GM19351 (cell line): ENCODE measurements around the gene KSR1.
A peak's percentile ranks its signal among the peaks of the same experiment; 100 is the strongest.
"Not testable (repeated sequence)": the region's sequence is repeated elsewhere in the genome, so short reads cannot be mapped to it uniquely, and the experiment has no call there.

Source experiments
- ATAC-seq: cut with Tn5 transposase; IDR thresholded peaks from one replicate; pipeline ENCODE4 v1.9.1; 2021; ENCODE audit warnings: mild to moderate bottlenecking, moderate library complexity; ENCODE audit not compliant: unreplicated experiment

KSR1 gene

DNA sequence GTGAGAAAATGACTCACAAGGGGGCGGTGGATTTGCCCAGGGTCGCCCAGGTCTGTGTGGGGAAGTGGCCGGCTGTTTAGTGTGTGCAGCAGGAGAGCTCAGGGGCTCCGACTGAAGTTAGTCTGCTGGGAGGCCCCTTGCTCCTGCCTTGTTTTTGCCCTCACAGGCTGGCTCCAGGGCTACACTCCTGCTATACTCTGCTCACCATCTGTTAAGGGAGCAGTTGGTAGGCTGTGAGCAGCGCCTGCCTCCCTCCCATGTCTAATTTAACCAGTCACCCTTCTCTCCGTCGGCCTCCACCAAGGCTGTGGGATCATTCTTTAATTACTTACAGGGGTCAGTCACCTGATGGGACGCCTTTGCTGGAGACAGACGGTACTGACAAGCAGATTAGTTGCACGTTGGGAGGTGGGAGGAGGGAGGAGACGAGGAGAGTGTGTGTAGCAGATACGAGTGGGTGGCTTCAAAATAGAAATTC is 35.5 kb downstream of the KSR1 start:
- no peak for ATAC-seq

DNA sequence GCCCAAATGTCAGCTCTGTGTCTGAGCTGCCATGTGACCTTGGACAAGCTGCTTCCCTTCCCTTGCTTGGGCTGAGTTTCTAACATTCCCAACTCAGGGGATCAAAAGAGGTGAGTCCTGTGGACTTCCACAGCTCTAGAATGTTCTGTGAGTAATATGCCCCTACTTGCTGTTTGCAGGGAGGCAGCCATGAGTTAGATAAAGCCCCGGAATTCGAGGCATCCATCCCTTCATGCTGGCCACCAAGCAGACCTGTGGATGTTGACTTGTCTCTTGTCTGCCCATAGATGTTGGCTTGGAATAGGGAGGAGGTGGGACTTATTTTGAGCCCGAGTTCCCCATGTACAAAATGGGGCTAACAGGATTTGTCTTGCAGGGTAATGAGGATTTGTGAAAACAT is 36.2 kb downstream of the KSR1 start:
- no peak for ATAC-seq

DNA sequence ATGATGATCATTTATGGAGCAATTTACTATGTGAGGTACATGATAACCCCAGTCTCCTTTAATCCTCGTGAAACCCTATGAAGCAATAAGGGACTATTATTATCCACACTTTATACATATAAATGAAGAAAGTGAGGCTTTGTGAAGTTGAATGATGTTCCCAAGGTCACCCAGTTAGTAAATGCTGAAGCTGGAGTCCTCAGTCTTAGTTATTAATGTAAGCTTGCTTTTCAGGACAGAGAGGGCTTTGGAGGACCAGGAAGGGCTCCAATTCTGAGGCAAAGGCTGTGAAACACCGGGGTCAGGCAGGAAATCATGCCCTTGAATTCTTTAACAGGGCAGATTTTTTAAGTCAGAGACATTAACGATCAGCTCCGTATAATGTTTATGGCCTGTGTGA is 36.8 kb downstream of the KSR1 start:
- ATAC-seq = no peak

DNA sequence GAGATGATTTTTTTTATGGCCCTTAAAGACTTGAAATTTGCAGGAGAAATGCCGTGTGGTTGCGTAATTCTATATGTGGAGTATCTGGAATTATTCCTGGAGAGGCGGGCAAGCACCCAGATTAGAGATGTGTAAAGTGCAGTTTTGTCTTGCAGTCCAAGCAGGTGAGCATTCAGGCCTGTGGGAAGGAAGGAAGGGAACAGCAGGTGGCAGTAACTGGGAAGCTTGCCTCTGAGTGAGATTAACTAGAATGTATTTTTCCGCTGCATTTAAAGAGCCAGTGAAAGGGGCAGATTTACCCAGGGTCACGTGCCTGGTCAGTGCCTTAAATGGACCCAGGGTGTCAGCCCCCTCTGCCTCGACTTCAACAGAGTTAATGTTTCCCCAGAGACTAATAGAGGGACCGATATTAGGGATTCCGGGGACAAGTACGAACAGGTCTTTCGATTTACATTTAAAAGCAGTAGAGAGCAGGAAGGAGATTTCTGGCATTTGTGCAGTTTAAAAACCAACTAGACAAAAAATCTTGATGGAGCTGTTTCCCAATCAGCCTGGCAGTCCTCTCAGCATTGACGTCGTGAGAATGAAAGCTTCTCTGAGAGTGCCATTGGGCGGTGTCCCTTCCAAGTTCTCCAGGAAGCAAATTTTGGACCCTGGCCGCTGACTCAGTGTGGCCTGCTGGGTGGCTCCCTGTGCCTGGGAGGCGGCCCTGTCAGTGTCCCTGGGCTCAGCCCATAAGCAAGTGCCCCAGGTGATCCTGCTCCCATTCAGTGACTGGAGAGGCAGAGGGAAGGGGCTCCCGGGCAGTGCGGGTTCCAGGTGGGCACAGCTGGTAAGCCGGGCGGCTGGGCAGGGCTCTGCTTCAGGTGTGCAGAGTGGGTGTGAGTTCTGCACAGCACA is 38.2 kb downstream of the KSR1 start:
- no peak for ATAC-seq

DNA sequence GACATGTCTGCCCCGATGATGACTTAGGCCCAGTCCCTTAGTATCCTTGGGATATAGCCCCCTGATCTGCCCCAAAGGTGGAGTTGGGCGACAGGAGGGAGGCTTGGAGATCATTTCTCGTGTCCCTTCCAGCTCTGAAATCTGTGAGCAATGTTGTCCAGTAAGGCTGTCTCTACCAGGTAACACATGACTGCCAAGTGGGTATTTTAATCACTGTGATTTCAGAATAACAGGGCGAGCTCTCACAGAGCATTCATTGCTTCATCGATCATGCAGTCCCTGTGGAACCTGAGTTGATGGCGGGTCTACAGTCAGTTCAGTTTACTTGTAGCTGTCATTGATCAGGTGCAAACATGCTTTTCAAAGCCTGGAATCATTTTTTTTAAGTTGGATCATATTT is 39.2 kb downstream of the KSR1 start:
- ATAC-seq = no peak

DNA sequence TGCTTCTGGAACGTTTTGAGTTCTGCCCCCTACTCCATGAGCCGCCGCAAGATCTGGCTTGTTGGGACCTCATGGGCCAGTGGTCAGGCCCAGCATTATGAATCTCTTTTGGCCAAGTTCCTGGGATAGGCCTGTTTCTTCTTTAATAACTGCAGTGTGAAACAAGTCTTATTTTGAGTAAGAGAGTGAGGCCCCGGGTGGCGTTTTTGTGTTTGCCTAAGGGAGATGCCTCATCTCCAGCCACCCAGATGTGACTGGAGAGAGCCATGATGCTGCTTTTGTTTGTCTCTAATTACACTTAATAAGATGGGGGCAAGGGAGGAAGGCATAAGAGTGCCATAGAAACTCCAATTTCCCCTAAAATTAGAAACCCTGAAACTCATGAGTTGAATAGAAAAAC is 39.8 kb downstream of the KSR1 start:
- ATAC-seq = no peak

DNA sequence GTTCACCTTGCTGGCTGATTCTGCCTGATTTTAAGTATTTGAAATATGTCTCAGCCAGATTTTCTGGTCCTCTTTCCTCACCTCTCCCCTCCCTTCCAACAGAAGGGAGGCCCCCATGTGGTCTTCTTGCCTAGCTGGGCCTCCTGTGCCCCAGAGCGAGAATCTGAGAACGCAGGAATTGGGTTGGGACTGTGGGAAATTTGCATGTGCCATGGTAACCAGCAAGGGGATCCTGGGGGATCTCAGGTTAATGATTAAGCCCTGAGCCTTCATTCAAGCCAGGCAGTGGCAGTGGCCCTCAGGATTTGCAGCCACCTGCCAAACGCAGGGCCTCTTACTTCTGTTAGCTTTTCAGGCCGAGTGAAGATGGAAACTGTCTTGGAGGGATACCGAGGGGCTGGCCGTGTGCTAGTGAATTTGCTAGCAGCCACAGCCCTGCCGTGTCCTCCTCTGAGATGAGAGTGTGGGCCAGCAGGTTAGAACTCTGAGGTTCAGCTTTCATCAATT is 40.2 kb downstream of the KSR1 start:
- no peak for ATAC-seq

DNA sequence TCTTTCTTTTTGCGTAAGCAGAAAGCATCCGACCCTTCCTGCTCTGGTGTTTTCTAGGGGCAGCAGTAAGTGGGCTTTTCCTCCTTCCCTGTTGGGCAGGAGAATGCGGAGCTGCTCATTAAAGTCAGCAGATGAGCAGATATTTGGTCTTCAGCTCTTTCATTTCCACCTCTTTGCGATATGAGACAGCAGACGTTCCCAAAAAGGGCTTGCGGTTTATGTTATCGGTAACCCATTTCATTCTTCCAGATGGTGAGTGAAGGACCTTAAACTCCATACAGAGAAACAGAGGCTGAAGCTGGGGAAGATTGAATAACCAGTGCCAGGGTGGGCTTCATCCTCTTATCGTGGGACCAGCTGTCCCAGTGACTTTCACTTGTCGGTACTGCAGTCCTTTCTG is 40.7 kb downstream of the KSR1 start:
- ATAC-seq = no peak

DNA sequence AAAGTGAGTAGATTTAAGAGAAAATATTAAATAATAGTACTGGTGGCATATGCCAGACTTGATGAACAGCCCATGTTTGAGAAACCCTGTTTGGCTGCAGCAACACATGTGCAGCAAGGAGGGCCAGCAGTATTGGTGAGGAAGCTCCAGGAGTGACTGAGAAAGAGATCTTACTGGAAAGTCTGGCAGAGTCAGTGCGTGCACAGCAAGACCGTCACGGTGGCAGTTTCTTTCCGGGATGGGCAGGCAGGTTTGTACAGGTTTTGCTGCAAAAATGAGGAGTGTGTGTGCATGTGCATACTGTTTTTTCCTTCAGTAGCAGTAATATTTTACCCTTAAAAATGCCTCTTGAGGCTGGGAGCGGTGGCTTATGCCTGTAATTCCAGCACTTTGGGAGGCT is 41.4 kb downstream of the KSR1 start:
- ATAC-seq = no peak

DNA sequence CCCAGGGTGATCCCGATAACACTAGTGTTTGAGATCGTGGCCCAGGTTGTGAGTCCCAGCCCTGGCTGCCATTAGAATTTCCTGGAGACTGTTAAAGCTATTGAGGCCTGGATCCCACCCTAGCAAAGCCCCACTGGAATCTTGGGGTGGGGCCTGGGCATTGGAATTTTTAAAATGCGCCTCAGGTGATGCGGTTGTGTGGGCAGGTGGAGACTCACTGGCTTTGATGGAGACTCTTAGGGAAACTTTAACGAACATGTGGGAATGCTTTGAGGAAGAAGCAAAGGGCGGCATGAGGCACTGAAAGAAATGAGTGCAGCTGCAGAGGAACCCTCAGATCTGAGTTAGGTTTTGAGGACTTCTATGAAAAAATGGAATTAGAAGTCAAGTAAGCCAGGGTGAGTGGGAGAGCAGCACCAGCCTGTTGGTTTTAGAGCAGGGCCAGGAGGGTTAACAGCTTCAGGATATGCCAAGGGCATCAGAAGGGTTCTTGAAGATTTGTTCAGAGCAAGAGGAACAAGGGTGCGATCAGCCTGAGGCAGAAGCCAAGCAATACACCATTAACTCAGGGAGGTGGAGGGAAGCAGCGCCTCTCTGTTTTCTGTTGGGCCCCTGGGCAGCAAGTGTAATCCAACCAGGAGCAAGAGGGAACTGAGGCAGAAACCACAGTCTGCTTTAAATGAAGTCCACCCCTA is 42.5 kb downstream of the KSR1 start:
- no peak for ATAC-seq

DNA sequence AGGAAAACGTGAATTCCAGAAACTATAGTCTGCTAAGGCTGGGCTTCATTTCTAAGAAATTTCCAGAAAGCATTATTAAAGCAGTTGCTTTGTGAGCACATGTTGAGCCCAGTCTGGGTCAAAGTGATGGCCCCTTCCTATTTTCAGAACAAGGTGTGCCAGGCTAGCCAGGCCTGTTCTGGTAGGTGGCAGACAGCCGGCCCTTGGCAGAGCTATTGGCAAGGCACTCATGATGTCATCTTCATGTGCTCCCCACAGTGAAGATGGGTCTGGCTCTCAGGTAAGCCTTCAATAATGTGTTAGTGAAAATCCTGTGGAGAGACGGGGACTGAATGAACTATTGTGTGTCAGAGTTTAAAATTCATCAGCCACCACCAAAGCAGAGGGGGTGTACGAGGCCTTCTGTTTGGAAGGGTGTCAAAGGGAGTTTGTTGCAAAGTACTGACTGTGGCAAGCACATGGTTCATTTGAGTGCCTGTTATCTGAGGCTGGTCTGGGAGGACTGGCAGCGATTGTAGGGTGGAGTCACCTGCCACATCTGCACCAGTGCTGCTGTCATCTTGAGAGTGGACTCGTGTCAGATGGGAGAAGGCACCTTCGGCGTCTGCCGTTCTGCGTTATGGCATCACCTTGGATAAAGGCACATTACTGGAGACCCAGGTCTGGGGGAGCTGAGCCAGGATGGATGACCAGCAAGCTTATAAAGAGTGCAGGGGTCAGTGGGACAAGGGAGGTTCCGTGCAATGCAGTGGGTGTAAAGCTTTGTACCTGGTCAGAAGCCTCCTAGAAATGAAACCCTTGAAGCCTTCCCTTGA is 43.4 kb downstream of the KSR1 start:
- no peak for ATAC-seq

DNA sequence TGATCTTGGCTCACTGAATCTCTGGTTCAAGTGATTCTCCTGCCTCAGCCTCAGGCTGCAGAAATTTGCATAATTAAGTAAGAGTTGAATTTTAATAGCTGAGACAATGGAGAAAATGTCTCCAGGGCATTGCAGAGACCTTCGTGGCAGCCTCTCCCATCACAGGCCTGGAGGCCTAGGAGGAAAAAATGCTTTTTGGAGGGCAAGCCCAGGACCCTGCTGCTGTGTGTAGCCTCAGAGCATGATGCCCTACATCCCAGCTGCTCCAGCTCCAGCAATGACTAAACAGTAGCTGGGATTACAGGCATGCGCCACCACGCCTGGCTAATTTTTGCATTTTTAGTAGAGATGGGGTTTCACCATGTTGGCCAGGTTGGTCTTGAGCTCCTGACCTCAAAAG is 45.1 kb downstream of the KSR1 start:
- ATAC-seq = not testable (repeated sequence)

DNA sequence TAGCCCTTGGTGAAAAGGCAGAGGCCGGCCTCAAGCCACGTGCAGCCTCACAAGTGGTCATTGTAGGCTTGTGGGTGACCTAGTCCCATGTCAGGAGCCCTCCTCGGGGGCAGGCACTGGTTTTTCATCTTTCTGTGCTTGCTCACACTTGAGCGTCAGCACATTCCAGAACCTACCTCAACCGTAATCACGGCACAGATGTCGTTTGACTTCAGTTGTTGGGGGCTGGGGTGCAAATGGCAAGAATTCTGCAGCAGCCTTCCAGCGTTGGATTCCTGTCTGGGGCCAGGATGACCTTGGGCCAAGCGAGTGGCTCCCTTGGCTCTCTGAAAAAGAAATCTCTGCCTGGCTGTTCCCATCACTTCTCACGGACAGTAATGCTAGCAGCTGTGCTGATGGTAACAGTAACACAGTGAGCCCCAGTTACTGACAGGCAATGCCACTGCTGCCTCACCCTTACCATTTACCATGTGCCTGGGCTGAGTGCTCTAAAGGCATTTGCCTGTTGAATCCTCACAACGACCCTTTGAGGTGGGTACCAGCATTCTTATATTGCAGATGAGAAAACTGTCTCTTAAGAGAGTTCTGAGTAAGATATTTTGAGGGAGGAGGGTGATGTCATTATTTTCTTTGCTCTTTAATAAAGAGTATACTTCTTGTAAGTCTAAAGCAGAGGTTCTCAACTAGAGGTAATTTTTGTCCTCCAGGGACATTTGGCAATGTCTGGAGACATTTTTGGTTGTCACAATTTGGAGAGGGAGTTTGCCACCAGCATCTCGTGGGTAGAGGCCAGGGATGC is 46.5 kb downstream of the KSR1 start:
- no peak for ATAC-seq

DNA sequence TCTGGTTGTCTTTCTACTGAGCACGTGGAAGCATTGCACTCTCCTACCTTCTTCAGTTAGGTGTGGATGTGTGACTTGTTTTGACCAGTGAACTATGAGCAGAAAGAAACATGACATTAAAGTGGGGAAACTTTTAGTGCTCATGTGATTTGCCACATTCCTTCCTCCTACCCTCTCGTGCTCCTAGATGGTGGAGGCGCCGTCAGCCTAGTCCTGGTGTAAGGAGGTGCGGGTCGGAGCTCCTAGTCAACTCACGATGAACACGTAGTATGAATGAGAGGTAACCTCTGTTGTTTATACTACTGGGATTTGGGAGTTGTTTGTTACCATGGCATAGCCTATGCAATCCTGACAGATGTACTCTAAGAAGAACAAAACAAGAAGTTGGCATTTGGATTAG is 47.4 kb downstream of the KSR1 start:
- ATAC-seq = no peak

DNA sequence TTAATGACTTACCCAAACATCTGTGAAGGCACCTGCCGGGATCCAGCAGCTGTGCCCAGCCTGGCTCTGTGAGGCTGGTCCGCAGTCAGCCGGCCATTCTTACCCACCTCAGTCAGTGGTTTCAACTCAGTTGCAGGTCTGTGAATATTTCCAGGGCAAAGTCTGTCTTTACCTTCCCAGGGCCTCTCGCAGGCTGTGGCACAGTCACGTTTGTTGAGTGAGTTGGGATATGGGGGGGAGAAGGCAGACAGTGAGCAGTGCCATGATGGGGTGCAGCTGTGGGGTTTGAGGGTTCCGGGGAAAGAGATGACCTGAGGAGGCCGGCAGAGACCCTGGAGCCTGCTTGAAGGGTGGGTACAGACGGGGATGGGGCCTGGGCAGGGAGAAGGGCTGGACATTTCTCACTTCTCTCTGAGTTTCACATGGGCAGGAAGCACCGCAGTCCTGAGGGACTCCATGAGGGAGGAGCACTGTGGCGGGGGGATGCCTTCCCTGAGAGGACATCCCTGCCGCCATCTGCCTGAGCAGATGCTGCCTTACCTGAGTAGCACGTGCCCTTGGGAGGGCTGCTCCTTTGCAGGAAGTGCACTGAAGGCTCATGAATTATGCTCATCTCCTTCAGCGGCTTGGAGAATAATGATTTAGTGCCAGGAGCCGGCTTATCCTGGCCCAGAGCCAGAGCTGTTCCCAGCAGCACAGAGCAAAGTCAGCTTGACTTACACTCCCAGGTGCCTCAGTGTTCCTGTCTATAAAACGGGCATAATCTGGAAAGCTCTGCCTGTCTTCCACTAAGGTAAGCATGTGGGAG is 48.1 kb downstream of the KSR1 start:
- no peak for ATAC-seq

DNA sequence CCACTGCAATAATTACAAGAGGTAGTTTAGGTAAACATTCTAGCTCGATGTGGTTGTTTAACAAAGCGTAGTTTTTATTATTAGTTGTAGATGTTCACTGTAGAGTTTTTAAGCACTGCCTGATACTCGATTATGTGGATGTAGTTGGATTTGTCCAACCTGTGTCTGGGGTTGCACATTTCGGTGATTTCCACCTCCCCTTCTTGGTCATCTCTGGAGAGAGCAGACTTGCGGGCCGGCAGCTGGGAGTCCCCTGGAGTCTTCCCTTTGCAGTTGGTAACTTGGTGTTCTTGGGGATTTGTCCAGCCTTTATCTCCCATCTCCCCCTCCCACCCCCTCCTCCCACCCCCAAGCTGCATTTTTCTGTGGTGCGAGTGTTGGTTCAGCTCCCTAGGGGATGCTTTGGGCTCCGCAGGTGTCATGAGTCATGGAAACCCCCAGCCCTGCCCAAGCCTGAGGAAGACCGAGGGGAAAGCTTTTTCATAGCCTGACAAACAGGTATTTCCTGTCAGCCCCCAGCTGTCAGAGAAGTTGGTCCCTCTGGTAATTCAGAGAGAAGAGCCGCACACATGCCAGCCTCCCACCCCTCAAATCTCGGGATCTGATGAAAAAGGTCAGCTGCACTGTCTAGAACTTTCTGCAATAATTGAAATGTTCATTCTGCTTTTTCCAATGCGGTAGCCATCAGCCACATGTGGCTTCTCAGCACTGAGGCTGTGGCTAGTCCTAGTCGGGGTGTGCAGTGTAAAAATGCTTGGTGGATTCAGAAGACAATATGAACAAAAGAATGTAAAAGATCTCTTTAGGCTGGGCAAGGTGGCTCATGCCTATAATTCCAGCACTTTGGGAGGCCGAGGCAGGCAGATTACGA is 50.3 kb downstream of the KSR1 start:
- ATAC-seq = peak; percentile 72

DNA sequence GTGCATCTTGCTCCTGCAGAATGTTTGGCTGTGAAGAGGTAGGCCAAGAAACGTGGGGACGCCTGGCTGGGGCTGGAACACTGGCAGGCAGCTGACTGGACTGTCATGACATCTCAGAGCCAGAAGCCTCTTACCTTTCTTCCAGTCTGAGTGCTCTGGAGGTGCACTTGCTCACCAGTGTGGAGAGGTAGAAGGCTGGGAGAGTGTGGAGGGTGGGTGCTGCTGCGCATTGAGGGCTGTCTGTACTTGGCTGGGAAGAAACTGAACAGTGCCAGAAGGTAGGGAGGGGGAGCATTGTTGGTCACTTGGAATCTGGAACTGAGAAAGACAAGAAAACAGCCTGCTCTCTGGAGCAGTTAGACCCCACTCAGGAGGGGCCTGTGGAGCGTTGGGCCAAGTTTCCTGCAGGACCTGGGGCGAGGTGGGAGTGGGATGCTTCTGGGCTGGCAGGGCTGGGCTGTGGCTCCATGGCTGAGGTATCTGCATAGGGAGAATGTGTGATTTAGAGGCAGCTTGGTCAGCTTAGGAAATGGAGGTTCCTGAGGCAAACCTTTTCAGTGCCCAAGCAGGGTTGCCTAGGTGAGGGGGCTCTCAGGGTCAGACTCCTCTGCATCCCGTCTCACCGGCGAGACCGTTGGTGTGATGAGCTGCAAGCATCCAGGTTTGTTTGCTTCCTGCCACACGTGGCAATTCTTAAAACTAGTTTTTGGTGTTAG is 55.1 kb downstream of the KSR1 start:
- no peak for ATAC-seq

DNA sequence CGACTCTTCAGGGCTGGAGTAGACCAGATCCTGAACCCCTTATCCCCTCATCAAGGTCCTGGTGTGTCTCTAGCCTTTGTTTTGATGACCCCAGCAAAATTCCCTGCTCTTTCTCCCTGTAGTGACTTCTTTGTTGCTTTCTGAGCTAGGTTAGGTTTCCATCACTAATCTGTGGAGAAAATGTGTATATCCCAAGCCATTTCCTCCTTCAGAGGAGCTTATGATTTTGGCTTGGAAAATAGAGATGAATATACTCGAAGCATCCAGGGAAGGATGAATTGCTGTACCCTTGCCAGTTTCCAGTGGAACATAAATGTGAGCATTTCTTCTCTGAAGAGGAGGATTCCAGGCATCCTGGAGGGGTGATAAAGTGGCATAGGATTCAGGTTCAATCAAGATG is 55.8 kb downstream of the KSR1 start:
- no peak for ATAC-seq
